ENCODE measurements around the gene FYN.
"Not testable (repeated sequence)": the region's sequence is repeated elsewhere in the genome, so short reads cannot be mapped to it uniquely, and the experiment has no call there.

FYN gene

DNA sequence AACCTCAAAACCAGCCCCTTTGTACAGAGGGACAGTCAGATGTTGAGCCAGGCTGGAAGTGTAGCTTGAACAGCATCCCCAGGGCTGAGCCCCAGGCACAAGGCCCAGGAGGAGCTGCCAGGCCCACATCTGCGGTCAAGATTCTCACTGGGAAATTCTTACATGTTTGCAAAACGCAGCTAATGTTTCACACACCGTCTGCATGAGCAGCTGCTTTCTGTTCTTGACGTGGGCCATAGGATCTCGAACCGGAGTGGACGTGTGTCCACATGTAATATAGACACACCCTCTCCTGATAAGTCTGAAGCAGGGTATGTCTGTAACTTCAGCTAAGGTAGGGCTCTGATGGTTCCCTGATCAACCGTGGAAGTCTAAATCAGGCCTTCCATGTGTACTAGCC lies 226.3 kb downstream of the FYN start:
- DNase-seq = no peak

DNA sequence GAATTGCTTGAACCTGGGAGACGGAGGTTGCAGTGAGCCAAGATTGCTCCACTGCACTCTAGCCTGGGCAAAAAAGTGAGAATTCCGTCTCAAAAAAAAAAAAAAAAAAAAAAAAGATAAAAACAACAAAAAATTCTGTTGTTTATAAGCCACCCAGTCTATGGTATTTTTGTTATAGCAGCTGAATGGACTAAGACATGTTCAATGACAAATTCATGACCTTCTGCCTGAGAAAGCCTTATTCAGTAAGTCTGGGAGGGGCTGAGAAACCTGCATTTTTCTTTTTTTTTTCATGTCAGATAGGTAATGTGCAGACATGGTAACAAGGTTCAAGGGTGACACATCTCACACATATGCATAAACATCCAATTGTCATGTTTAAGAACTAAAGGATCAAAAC lies 227.2 kb downstream of the FYN start:
- DNase-seq = no peak

DNA sequence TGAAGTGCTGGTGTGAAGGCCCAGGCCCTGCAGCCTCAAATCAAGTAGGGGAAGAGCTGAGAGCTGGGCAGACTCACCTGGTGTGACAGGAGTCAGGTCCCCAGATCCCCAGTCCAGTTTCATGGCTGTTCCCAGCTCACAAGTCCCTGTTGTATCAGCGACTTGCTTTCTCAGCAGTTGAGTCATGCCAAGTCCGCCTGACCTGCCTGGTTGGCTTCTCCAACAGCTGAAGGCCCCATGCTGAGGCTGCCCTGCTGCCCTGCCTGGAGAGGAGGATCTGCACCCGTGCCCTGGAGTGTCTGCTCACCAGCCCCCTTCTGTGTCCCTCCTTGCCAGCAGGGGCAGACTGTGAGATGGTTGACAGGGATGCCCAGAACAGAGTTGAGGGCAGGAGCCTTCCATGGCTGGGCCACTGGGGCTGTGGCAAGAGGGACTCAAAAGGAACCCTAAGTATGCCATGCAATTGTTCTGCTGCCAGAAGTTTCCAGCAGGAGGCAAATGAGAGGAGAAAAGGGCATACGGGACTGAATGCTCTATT lies 228.3 kb downstream of the FYN start:
- DNase-seq = no peak

DNA sequence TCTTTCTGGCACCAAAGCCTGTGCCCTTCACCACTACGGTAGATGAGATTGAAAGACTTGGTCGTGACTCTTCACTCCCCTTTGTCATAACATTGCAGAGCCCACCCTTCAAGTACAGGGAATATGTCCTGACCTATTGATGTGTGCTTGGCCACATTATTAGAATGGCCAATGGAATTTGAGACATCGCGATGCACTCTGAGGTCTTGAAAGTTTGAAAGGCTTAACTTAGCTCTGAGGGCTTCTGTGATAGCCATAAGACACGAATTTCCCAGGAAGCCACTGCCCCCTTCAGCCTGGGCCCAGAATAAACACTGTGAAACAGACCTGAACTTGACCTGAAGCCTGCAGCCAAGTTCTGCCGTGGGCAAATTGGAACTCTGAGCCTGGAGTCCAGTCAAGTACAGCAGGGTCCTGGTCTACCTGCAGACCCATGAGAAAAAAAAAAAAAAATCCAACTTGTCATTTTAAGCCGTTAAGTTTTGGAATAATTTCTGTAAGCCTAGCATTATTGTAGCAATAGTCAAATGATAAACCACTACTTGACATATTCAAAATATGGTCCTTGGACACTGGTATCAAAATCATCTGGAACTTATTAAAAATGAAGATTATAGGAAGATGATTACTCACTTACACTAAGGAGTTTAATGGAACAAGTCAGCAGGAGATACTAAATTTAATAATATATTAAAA lies 230.6 kb downstream of the FYN start:
- DNase-seq = peak; percentile 72

DNA sequence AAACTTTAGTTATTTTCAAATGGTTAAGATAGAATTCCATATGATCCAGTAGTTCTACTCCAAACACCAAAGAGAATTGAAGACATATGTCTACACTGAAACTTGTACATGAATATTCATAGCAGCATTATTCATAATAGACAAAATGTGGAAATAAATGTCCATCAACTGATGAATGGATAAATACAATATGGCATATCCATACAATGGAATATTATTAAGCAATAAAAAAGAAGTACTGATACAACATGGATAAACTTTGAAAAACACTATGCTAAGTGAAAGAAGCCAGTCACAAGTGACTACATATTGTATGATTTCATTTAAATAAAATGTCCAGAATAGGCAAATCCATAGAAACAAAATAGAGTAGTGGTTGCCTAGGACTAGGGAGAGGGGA lies 234.0 kb downstream of the FYN start:
- DNase-seq = no peak

DNA sequence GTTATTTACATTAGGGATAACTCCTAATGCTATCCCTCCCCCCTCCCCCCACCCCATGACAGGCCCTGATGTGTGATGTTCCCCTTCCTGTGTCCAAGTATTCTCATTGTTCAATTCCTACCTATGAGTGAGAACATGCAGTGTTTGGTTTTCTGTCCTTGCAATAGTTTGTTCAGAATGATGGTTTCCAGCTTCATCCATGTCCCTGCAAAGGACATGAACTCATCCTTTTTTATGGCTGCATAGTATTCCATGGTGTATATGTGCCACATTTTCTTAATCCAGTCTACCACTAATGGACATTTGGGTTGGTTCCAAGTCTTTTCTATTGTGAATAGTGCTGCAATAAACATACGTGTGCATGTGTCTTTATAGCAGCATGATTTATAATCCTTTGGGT lies 238.3 kb downstream of the FYN start:
- not testable (repeated sequence) for DNase-seq

DNA sequence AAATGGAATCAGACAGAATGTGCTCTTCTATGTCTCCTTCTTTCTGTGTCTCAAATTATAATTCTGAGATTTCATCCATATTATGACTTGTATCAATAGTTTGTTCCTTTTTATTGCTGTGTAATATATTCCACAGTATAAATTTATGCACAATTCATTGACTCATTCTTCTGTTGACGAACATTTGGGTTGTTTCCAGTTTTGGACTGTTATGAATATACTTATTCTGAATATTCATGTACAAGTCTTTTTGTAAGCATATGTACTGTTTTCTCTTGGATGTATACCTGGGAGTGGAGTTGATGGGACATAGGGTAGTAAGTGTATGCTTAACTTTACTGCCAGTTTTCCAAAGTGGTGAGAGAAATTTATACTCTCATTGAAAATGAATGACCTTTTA lies 239.4 kb downstream of the FYN start:
- DNase-seq = no peak

DNA sequence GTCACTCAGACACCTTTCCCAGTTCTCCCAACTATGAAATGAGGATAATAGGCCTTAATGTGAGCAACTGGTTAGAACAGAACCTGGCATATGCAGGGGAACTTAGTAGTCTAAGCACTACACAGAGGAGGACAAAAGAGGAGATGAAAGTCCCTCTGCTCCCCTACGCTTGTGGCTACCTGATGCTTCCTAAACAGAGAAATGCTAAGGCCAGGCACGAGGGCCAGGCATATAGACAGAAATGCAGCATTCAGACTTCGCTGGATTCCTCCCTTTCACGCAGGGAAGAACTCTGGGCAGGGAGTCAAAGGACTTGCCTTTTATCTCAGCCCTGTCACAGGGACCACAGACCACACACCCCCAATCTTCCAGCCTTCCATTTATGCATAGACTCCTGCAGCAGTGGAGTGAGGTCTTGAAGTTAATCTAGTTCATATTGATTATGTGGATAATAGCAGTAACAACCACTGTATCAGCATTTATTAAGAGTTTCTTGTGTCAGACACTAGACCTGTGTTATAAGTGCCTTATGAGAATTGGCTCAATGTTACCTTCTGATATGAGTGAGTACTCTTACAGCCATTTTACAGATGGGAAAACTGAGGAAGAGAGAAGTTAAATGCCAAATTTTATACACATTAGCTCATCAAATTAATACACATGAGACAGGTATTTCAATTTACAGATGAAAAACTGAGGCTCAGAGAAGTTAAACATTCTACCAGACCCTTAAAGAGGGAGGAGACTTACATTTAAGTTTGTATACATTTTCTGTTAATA lies 240.6 kb downstream of the FYN start:
- no peak for DNase-seq

DNA sequence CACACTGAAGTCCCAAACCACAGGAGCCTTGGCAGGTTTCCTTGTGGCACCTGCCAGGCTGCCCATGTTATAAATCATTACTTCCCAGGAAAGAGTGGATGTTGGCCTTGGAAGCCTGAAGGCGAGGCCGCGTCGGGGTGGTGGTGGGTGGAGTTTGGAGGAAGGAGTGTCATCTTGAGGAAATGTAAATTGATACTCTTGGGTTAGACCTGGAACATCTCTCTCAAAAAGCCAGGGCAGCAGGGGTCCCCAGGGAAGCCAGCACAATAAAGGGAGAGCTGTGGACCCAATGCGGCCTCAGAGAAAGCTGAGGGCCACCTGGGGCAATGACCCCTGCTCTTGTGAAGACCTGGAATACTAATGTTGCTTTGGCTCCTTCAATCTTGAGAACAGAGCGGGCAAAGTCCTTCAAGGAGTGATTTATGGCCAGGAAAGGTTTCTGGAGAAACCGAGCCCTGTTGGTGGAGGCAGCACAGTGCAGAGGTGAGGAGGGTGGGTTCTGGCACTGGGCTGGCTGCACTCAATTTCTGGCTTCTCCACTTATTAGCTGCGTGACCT lies 241.3 kb downstream of the FYN start:
- DNase-seq = no peak

DNA sequence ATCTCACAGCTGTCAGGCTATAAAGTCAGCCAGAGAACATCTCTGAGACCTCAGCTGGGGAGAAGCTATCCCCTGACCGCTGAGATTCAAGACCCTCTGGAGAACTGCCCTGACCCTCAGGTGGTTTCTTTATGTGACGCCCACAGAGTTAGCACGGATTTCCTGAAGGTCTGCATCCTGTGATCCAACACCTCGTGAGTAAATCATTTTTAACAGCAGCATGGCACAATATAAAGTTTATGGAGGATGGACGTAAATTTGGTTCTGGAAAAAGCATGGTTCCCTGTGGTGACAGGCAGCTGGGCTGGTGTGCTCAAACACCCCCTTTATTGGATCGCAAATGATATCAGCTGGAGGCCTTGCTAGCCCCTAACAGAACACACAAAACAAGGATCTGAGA lies 242.2 kb downstream of the FYN start:
- DNase-seq = no peak

DNA sequence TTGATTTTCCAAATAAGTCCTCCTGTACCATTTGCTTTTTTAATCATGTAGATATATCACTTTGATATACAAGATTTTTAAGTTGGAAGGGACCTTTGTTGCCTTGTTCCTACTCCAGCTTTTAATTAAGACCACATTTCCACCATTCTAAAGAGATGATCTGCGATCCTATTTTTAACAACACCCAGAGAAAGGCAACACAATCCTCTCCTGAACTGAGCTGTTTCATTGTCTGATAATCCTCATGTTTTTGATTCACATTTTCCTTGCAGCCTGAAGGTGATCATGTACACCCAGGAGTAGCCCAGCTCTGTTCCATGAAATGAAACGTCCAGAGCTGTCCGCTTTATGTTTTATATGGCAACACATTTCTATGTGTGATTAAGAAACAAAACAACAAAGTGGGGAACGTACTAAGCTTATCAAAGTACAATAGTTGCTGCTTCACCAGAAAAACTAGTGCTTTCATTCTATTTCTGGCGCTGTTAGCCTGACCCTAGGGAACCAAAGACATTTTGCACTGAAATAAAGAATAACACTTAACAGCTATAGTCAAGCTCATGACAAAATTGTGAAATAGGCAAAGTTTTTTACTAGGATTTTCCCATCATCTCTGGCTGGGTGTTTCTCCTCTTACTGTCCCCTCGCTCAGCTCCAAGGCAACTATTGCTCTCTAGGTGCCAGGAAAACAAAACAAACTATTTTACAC lies 245.0 kb downstream of the FYN start:
- DNase-seq = no peak

DNA sequence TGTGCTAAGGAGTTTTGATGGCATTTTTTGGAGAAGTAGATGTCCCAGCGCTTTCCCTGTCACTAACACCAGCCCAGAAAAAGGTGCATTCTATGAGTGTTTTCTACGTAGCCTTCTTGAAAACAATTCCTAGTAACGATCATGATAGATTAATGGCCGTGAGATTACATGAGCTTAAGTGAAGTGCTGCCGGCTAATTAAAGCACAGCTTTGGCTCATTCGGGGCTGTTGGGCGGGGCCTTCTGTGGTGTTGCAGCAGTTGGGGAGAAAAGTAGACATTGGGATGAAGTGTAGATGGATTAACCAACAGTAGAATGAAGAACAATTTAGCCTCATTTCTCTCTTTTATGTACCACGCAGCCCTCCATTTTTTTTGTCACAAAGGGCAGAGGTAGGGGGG lies 246.8 kb downstream of the FYN start:
- DNase-seq = no peak

DNA sequence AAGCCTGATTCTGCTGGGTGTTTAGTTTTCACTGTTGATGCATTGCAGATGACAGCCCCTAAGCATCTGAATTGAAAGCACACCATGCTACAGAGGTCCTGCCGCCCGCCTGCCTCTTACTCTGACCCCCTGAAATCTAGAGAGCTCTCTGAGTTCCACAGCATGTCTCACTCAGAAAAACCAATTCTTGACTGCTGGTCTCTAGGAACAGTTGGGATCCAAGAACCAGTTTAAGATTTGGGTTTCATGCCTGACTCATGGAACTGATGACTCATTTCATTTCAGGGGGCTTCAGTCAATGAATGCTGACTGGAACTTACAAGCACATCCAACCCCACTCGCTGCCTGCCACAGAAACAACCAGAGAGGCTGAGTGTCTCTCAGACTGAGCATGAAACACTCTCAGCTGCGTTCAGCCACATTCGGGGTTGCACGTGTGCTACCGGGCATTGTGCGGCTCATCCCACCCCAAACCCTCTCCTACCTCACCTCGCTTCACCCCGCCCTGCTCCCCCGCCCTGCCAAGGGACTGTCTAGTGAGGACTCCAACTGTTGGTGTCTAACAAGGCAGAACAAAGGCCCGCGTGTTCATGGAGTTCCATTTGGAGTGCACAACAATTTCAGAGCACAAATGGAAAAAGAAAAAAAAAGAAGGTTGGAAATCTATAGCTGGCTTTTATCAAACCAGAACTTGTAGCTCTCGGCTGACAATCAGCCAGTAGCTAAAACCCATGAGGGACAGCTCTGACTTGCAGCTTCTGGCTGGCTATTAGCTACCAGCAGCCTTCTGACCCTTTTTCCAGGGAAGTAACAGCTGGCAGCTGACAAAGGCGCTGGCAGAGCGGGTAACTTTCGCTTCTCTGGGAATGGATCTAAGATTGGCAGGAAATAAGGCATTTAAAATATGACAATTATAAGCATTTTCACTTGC lies 247.5 kb downstream of the FYN start:
- DNase-seq = no peak

DNA sequence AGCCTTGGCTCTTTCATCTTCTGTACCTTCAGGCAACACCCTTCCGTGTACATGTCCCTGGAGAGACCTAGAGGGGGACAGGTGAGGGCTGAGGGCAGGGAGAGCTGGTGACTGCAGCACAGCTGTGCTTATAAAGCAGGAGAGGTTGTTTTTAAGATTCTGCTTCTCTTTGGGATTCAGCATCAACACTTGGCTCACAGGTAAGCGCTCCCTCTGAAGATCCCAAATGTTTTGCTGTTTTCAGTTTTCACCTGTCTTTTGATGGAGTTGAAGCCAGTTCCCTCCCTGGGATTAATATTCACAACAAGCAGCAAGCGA lies 248.2 kb downstream of the FYN start:
- DNase-seq = no peak

DNA sequence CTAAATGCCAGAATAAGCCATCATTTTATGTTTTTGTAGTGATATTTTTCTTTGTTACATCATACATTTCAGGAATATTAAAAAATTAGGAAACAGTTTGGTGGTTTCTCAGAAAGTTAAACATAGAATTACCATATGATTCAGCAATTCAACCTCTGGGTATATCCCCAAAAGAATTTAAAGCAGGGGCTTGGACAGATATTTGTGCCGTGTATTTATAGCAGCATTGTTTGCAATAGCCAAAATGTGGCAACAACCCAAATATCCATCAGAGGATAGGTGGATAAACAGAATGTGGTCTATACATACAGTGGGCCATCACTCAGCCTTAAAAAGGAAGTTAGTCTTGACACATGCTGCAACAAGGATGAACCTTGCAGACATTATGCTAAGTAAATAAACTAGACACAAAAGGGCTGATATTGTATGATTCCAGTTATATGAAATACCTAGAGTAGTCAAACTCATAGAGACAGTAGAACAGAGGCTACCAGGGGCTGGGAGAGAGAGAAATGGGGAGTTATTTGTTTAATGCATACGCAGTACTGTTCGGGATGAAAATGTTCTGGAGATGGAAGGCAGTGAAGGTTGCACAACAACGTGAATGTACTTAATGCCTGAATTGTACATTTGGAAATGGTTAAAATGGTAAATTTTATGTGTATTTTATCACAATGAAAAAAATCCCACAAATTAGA lies 248.7 kb downstream of the FYN start:
- DNase-seq = no peak

DNA sequence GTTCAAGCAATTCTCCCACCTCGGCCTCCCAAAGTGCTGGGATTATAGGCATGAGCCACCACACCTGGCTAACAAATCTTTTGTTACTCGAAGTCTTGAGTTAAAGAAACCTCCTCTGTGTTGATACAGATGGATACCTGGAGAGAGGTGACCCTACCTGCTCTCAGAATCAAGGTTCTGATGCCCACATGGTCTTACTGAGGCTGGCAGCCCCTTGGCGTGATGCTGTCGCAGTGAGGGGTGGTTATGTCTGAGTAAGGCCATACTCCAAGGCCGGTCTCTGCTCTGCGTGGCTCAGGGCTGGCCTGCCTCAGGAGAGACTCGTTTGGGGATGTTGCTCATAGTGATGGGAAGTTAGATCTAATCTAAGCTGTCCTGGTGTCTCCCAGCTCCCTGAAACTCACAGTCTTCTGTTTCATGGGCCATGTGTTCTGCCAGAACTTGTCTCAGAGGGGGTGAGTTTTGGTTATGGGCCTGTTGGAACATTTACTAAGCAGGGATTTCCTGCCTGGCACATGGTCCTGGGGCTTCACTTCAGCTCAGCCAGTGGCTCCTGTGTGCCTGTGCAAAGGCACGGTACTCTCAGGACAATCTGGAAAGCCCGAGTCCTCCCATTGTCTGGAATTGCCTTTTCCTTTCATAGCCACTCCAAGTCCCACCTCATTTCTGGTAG lies 250.1 kb downstream of the FYN start:
- DNase-seq = no peak

DNA sequence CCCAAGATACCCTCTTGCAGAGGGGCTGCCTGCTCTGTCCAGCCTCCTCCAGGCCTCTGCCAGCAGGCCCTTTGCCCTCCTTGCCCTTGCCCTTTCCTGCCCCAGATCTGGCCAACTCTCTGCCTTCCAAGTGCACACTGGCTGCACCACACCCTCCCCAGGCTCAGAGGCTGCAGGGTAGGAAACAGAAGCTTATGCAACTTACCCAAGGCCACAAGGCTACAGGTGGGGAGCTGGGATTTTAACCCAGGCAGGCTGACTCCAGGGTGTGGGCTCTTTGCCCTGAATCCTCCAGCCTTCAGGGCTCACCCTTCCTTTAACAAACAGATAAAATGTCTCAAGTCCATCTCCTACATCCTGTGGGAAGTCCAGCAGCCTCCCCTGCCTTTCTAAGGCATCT lies 253.1 kb downstream of the FYN start:
- no peak for DNase-seq

DNA sequence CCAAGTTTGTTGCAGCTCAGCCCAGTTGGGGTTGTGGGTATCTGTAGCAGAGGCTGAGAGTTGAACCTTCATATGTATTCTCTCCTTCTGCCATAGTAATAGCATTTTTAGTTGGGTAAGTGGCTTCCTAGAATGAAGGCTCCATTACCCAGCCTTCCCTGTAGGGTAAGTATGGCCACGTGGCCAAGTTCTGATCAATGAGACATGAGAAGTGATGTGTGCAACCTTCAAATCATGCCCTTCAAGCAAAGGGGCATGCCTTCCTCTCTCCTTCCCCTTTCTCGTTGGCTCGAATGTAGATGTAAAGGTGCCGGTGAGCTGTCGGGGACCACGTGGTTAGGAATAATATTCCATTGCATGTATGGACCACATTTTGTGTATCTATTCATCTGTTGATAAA lies 254.8 kb downstream of the FYN start:
- no peak for DNase-seq

DNA sequence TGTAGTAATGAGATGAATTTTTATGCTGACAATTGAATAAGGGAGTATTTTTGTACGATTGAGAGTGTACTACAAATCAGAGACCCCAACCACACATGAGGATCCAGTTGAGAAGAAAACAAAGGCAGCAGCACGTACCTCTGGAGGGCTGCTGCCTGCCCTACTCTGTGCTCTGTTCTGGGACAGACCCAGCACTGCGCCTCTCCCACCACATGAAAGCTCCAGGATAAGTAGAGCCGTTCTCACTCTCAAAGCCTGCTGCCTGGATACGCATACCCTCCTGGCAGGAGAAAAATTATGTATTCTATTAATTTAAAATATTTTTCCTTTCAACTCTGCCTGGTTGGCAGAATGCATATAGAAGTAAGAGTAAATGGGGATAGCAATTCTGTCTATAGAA lies 256.1 kb downstream of the FYN start:
- no peak for DNase-seq

DNA sequence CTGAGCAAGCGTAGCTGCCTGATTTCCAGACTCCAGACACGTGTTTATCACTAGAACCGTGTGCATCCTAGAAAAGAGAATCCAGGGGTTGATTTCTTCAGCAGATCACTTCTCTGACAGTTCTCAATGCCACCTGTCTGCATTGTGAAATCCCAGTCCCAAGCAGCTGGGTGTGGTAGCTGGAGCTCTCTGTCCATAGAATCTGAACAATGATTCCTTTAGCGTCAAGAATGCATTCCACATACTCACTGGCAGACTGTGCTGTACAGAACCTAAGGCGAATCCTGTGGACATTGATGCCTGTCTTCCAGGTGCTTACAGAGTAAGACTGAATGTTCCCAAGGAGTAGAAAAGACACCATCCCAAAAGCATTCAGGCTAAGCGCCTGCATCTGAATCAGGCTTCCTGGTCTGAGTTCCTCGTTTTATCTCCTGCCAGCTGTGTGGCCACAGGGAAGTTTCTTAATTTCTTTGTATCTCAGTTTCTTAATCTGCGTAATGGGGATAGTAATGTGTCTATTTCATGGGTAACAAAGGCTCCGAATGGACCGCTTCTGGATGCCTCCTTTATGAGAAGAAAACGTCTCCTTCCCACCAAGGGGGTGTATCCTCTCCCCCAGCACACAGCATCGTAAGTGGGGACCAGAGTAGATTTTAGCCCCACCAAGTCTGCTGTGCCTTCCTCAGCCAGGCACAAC lies 257.2 kb downstream of the FYN start:
- DNase-seq = no peak

All from hematopoietic multipotent progenitor cell treated with erythropoietin and hydrocortisone succinate and interleukin-3 and kit ligand, for 8 days (in vitro differentiated cells).